K562 (cell line): ENCODE measurements around the gene AFDN. TPM values are rescaled to one million over a fixed set of nuclear protein-coding genes. Genes with fewer than 3 reads are reported as not detected.

Experiments
- ATAC-seq: fragments of 200-7000 bp; cut with Tn5 transposase; 3 replicates; pipeline ENCODE4 v1.9.1; 2020; ENCODE audit warnings: moderate library complexity
- BruUV-seq: library from RNA; stranded (reverse); fragments of 400-500 nt; replicated peaks from 2 replicates; lab custom pipeline; 2021; lab: Mats Ljungman, UMichigan
- CTCF ChIA-PET: fragments of 300-600 bp; formaldehyde crosslinking; extraction: SDS; loops from one replicate; lab custom pipeline; 2021; ENCODE audit warnings: low intra/inter-chr PET ratio; lab: Yijun Ruan, JAX
- POLR2A ChIA-PET: fragments of 300-600, 350-650 bp; sonication (Branson Sonifier 250); formaldehyde crosslinking; extraction: SDS; loops from one replicate; lab custom pipeline; 2021; ENCODE audit warnings: antibody characterized with exemption, inconsistent platforms; lab: Yijun Ruan, JAX
- DNase-seq, 4 experiments: peaks; one replicate each; pipeline versions ENCODE4 v3.0.0 to v3.0.0-alpha.2; 2011 to 2018; ENCODE audit warnings: low spot score in 3 of 4, mixed read lengths in 3 of 4; ENCODE audit errors: extremely low read depth in 1 of 4
- FAIRE-seq: peaks from 2 replicates; lab custom pipeline; 2011; peaks lifted over from hg19 to GRCh38; lab: Jason Lieb, UNC
- H2AFZ ChIP-seq: 2 replicates; pipeline ENCODE4 v1.6.0; 2011; ENCODE audit warnings: low read depth, low read length, control low read depth, inconsistent platforms
- H3K27ac ChIP-seq: fragments of 200-600 bp; 3 replicates; pipeline ENCODE4 v1.8.0; 2011; ENCODE audit warnings: low read depth, mild to moderate bottlenecking, control low read depth, inconsistent platforms, low read length, moderate library complexity, mixed read lengths; ENCODE audit errors: extremely low read depth
- H3K27me3 ChIP-seq, 2 experiments: fragments of 300-600 bp in 1 of 2; 2 replicates in 1 of 2; 3 replicates in 1 of 2; pipeline versions ENCODE4 v1.6.0 to v1.8.0; 2011; ENCODE audit warnings: inconsistent platforms in 2 of 2, low read length in 2 of 2, mild to moderate bottlenecking in 1 of 2, mixed read lengths in 1 of 2, moderate library complexity in 1 of 2; ENCODE audit not compliant: control insufficient read depth in 2 of 2, insufficient read depth in 2 of 2
- H3K36me3 ChIP-seq: fragments of 300-600 bp; 3 replicates; pipeline ENCODE4 v1.8.0; 2011; ENCODE audit warnings: mild to moderate bottlenecking, low read length, inconsistent platforms; ENCODE audit not compliant: control insufficient read depth, insufficient read depth
- H3K4me1 ChIP-seq, 2 experiments: fragments of 200-600 bp in 1 of 2; replicated peaks in 1 of 2; 2 replicates in 1 of 2; 3 replicates in 1 of 2; pipeline versions ENCODE4 v1.5.1 to v1.8.0; 2011; ENCODE audit warnings: inconsistent platforms in 2 of 2, low read length in 2 of 2, mild to moderate bottlenecking in 1 of 2, mixed read lengths in 1 of 2, moderate library complexity in 1 of 2; ENCODE audit not compliant: control insufficient read depth in 2 of 2, insufficient read depth in 2 of 2
- H3K4me2 ChIP-seq: 2 replicates; pipeline ENCODE4 v1.6.1; 2011; ENCODE audit warnings: low read length, control low read depth, inconsistent platforms, mixed read lengths; ENCODE audit not compliant: insufficient read depth
- H3K4me3 ChIP-seq: fragments of 200-600 bp; sonication (generic), shearing (Covaris generic); 2 replicates; pipeline ENCODE4 v1.5.1; 2016; ENCODE audit warnings: control low read depth, inconsistent platforms
- H3K79me2 ChIP-seq: fragments of 200-600 bp; 3 replicates; pipeline ENCODE4 v1.8.0; 2011; ENCODE audit warnings: low read length, inconsistent platforms; ENCODE audit not compliant: control insufficient read depth, insufficient read depth
- H3K9ac ChIP-seq, 2 experiments: 2 replicates each; pipeline versions ENCODE4 v1.6.0 to v1.6.1; 2011; ENCODE audit warnings: low read depth in 2 of 2, low read length in 2 of 2, control low read depth in 1 of 2, inconsistent platforms in 1 of 2, mild to moderate bottlenecking in 1 of 2, mixed read lengths in 1 of 2; ENCODE audit not compliant: insufficient read depth in 1 of 2
- H3K9me1 ChIP-seq: one replicate; pipeline ENCODE4 v1.6.0; 2011; ENCODE audit warnings: inconsistent platforms, mild to moderate bottlenecking, low read length, moderate library complexity; ENCODE audit not compliant: control insufficient read depth, insufficient read depth
- H3K9me3 ChIP-seq: replicated peaks from 2 replicates; pipeline ENCODE4 v1.5.1; 2011; ENCODE audit warnings: low read depth, low read length, inconsistent platforms; ENCODE audit not compliant: control insufficient read depth, insufficient read depth
- H4K20me1 ChIP-seq: replicated peaks from 2 replicates; pipeline ENCODE4 v1.6.1; 2011; ENCODE audit warnings: low read length, inconsistent platforms, mixed read lengths; ENCODE audit not compliant: control insufficient read depth, insufficient read depth
- DPF2 ChIP-seq: fragments of 450-650 bp; IDR thresholded peaks from 2 replicates; pipeline ENCODE4 v1.6.1; 2016
- JUN ChIP-seq, 2 experiments: sonication (generic) in 1 of 2; formaldehyde crosslinking in 1 of 2; IDR thresholded peaks; 2 replicates each; pipeline versions ENCODE4 v1.6.1 to v1.8.0; 2012 to 2022; ENCODE audit warnings: borderline replicate concordance in 2 of 2, mild to moderate bottlenecking in 2 of 2, improper control_type of control experiment in 1 of 2, low read depth in 1 of 2, low read length in 1 of 2, missing genetic modification reagents in 1 of 2
- KLF1 ChIP-seq: fragments of 450-650 bp; IDR thresholded peaks from 2 replicates; pipeline ENCODE4 v1.6.1; 2016; ENCODE audit warnings: missing genetic modification characterization, missing compliant biosample characterization
- KLF13 ChIP-seq: fragments of 450-650 bp; IDR thresholded peaks from 2 replicates; pipeline ENCODE4 v1.6.1; 2016; ENCODE audit warnings: missing genetic modification characterization, low read depth, mild to moderate bottlenecking, missing compliant biosample characterization, moderate library complexity, borderline replicate concordance
- NFIX ChIP-seq: fragments of 250-450 bp; sonication (Bioruptor Pico); IDR thresholded peaks from 2 replicates; pipeline ENCODE4 v1.4.0; 2020; ENCODE audit warnings: low read depth, mild to moderate bottlenecking, moderate library complexity
- POLR3G ChIP-seq: IDR thresholded peaks from 2 replicates; pipeline ENCODE4 v1.6.1; 2011; ENCODE audit not compliant: insufficient read length, insufficient replicate concordance; ENCODE audit errors: extremely low read depth
- PTRF ChIP-seq: fragments of 450-650 bp; IDR thresholded peaks from 2 replicates; pipeline ENCODE4 v1.6.1; 2016; ENCODE audit warnings: mild to moderate bottlenecking, missing genetic modification characterization, missing compliant biosample characterization
- RB1 ChIP-seq: fragments of 450-650 bp; IDR thresholded peaks from 2 replicates; pipeline ENCODE4 v1.6.1; 2017; ENCODE audit warnings: low read depth, mild to moderate bottlenecking
- RBM14 ChIP-seq: fragments of 200-400 bp; formaldehyde crosslinking; IDR thresholded peaks from 2 replicates; pipeline ENCODE4 v1.6.1; 2018; ENCODE audit warnings: low read depth, mild to moderate bottlenecking, low read length, moderate library complexity, borderline replicate concordance; ENCODE audit not compliant: insufficient read depth
- RBM39 ChIP-seq: fragments of 200-400 bp; formaldehyde crosslinking; optimal IDR thresholded peaks from 2 replicates; pipeline ENCODE3; 2018; ENCODE audit warnings: low read depth, low read length
- SMC3 ChIP-seq: conservative IDR thresholded peaks from 2 replicates; pipeline ENCODE4 v1.6.1; 2011; ENCODE audit warnings: low read depth, low read length, improper control_type of control experiment; ENCODE audit not compliant: insufficient read depth
- STAT5B ChIP-seq: fragments of 250-450 bp; sonication (Bioruptor Pico); IDR thresholded peaks from 2 replicates; pipeline ENCODE4 v1.8.0; 2021; ENCODE audit warnings: mild to moderate bottlenecking, inconsistent platforms
- ZBTB7A ChIP-seq: IDR thresholded peaks from 2 replicates; pipeline ENCODE4 v1.6.1; 2011; ENCODE audit warnings: low read depth, mild to moderate bottlenecking, low read length, moderate library complexity, borderline replicate concordance; ENCODE audit not compliant: control insufficient read depth
- ZNF143 ChIP-seq: sonication (generic); formaldehyde crosslinking; IDR thresholded peaks from 2 replicates; pipeline ENCODE4 v1.9.0; 2022; ENCODE audit warnings: mild to moderate bottlenecking, missing genetic modification reagents
- ZNF398 ChIP-seq: fragments of 250-450 bp; sonication (Bioruptor Pico); IDR thresholded peaks from 2 replicates; pipeline ENCODE4 v1.8.0; 2021; ENCODE audit warnings: moderate library complexity, mild to moderate bottlenecking, inconsistent platforms
- WGBS: fragments of 100-300 bp; shearing (Covaris generic); methylation state at CpG from one replicate; pipeline ENCODE4 v1.1.6; 2016; ENCODE audit warnings: low coverage, mixed read lengths; ENCODE audit not compliant: insufficient coverage; ENCODE audit errors: missing lambda C conversion rate; 5-methylcytosine and 5-hydroxymethylcytosine counted together
- in situ Hi-C: fragments of 300-500 bp; cut with MboI; formaldehyde crosslinking; loops from 4 replicates; pipeline ENCODE4 v1.15.0; 2018; ENCODE audit warnings: inconsistent platforms, mixed read lengths
- intact Hi-C: fragments of 100-400 bp; cut with micrococcal nuclease; formaldehyde crosslinking; loops from 2 replicates; pipeline ENCODE4 v1.14.2; 2022
- polyA plus RNA-seq, 8 experiments: library from polyadenylated mRNA; depleted of rRNA in 4 of 8; stranded (reverse) in 5 of 8; unstranded in 3 of 8; fragments of >200 nt; fragmentation: Nextera tagmentation in 2 of 8; fragmentation: Illumina TruSeq in 1 of 8; extraction: Ambion mirVana in 2 of 8; extraction: Trizol in 1 of 8; gene quantifications; 2 replicates each; pipeline versions ENCODE4 v1.2.1 to v1.2.3, GENCODE V29; 2011 to 2014; ENCODE audit warnings: inconsistent platforms in 1 of 8, missing spikeins in 1 of 8
- total RNA-seq, 7 experiments: library from RNA; depleted of rRNA in 6 of 7; stranded (reverse); fragments of >200 nt in 6 of 7; fragmentation: Illumina TruSeq in 2 of 7; extraction: Trizol in 2 of 7; gene quantifications; 2 replicates each; pipeline versions ENCODE4 v1.2.1 to v1.2.3, GENCODE V29; 2011 to 2021; ENCODE audit warnings: low replicate concordance in 1 of 7
- TF ChIP-seq, protein P1 (sequence below), 2 experiments: fragments of 450-650 bp in 1 of 2; IDR thresholded peaks; 2 replicates each; pipeline ENCODE4 v1.6.1; 2011 to 2017; ENCODE audit warnings: low read depth in 2 of 2, antibody characterized with exemption in 1 of 2, borderline replicate concordance in 1 of 2, low read length in 1 of 2, mild to moderate bottlenecking in 1 of 2, mixed read lengths in 1 of 2; ENCODE audit not compliant: control insufficient read depth in 1 of 2

AFDN gene
- total and polyA plus RNA-seq, 9 of the 15 experiments (the other 6 are each of a cell fraction or from before 2014, with no cell fraction given): 7.2 to 129 (median 105) TPM

DNA sequence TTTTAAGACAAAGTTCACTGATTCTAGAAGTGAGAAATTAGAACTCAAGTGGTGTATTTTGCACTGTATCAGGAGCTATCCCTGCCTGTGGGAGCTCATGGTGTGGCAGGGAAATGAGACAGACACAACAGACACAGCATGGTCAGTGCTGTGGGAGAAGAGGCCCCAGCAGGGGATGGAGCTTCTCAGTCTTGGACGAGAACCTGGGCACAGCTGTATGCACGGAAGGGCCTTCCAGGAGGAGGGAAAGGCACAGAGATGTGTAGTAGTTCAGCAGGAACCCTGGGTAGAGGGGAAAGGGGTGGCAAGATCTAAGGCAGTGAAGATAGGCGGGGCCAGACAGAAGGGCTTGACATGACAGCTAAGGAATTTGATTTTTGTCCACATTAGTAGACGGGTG lies 122.0 kb downstream of the AFDN start:
- Histone ChIP-seq H3K9me3 (no peaks in the 10 kb centered on the region), H4K20me1 (0 out of 2 replicates have a peak, but pooled peaks cover 5% of the 10 kb centered on the region), H3K79me2 (no peaks in the 10 kb centered on the region), H3K9ac (no peak overlapping the region), H3K27ac (no peak overlapping the region), H3K4me2 (no peak overlapping the region), H3K9me1 (no peaks in the 10 kb centered on the region), H3K27me3 (no peaks in the 10 kb centered on the region), H3K4me3 (no peak overlapping the region), H3K36me3 (peaks cover 90% of the 10 kb centered on the region), H2AFZ (no peak overlapping the region), H3K4me1 (peaks cover 0 to 5% of the 10 kb centered on the region in 2 experiments; a peak in 1 of 5 replicates)
- FAIRE-seq: no peak
- DNase-seq: no peak
- no peak for ATAC-seq
- 84% methylated on average over 4 of the region's 4 CpGs for WGBS
- CTCF ChIA-PET: no interaction called here
- intact Hi-C loops (no loop called here), in situ Hi-C loops (no loop called here)
- POLR2A ChIA-PET: interaction anchor here (0.6 to 1.2 kb wide), 2 partner anchors 14 to 225 kb away, joined by 3 read pairs; no protein-coding TSS in a partner anchor
- BruUV-seq: no TSS peak
- TF ChIP-seq DPF2: no peak
- no peak for TF ChIP-seq KLF1
- TF ChIP-seq RBM14: no peak
- TF ChIP-seq POLR3G: no peak
- TF ChIP-seq KLF13: no peak
- no peak for TF ChIP-seq RB1
- no peak for TF ChIP-seq JUN (IDR thresholded peaks at IDR 0.05; ENCODE audit: borderline replicate concordance, low read depth, low read length)
- TF ChIP-seq JUN (CRISPR knock-in tag; IDR thresholded peaks at IDR 0.05; ENCODE audit: borderline replicate concordance): no peak
- TF ChIP-seq ZNF143 (CRISPR knock-in tag): no peak
- TF ChIP-seq STAT5B (CRISPR knock-in tag): no peak
- no peak for TF ChIP-seq SMC3
- TF ChIP-seq NFIX (CRISPR knock-in tag): no peak
- TF ChIP-seq RBM39: no peak
- TF ChIP-seq, protein P1, sequence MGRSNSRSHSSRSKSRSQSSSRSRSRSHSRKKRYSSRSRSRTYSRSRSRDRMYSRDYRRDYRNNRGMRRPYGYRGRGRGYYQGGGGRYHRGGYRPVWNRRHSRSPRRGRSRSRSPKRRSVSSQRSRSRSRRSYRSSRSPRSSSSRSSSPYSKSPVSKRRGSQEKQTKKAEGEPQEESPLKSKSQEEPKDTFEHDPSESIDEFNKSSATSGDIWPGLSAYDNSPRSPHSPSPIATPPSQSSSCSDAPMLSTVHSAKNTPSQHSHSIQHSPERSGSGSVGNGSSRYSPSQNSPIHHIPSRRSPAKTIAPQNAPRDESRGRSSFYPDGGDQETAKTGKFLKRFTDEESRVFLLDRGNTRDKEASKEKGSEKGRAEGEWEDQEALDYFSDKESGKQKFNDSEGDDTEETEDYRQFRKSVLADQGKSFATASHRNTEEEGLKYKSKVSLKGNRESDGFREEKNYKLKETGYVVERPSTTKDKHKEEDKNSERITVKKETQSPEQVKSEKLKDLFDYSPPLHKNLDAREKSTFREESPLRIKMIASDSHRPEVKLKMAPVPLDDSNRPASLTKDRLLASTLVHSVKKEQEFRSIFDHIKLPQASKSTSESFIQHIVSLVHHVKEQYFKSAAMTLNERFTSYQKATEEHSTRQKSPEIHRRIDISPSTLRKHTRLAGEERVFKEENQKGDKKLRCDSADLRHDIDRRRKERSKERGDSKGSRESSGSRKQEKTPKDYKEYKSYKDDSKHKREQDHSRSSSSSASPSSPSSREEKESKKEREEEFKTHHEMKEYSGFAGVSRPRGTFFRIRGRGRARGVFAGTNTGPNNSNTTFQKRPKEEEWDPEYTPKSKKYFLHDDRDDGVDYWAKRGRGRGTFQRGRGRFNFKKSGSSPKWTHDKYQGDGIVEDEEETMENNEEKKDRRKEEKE (IDR thresholded peaks at IDR 0.05; ENCODE audit: borderline replicate concordance in 1 of 2, control insufficient read depth in 1 of 2, low read depth in 2 of 2, low read length in 1 of 2): no peak
- TF ChIP-seq PTRF (tag): no peak
- no peak for TF ChIP-seq ZNF398 (CRISPR knock-in tag)
- no peak for TF ChIP-seq ZBTB7A
